Posterior vena cava (tissue), 2 donors: ENCODE results near the gene RAPGEFL1. TPM values are rescaled to one million over a fixed set of nuclear protein-coding genes. Genes with fewer than 3 reads are reported as not detected.
"Not testable (repeated sequence)": the region's sequence is repeated elsewhere in the genome, so short reads cannot be mapped to it uniquely, and the experiment has no call there.

Experiments used
- DNase-seq: peaks from one replicate; pipeline ENCODE4 v3.0.0-alpha.2; 2020; ENCODE audit warnings: low spot score
- intact Hi-C, 2 donors: fragments of 100-400 bp; cut with DNase I; formaldehyde crosslinking; loops; one replicate each; pipeline versions ENCODE4 v1.14.1 to v1.14.2; 2022 to 2023
- total RNA-seq, 2 donors: library from RNA; stranded (reverse); fragmentation: NEBNext Ultra II Directional; extraction: Animal tissue kit (Norgen Biotek cat#: 25700); gene quantifications; one replicate each; pipeline ENCODE4 v1.2.1, GENCODE V29; 2021
- donor health status: DM: yes; HTN: yes; CAD: no.
- donor health status: DM: yes; HTN: yes; CAD: no.

The RAPGEFL1 gene
- total RNA-seq, 2 donors from 2014 or later = 4.5 to 5.2 TPM

DNA sequence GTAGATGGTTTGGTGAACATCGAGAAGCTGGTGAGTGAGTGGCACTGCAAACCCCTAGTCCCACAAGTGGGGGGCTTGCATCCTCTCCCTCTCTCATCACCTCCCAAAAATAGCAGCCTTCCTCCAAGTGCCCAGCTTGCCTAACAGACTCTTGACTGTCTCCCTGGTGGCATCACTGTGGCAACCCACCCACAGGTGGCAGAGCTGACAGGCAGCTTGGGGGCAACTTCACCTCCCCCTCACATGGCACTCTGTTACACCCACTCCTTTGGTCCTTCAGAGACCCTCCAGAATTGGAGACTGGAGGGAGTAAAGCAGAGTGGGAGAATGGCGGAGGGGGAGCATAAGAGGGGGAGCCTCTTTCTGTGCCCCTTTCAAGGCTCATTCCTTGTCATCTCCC lies 15.7 kb downstream of the RAPGEFL1 start:
- intact Hi-C loops = no loop called here
- DNase-seq = no peak

DNA sequence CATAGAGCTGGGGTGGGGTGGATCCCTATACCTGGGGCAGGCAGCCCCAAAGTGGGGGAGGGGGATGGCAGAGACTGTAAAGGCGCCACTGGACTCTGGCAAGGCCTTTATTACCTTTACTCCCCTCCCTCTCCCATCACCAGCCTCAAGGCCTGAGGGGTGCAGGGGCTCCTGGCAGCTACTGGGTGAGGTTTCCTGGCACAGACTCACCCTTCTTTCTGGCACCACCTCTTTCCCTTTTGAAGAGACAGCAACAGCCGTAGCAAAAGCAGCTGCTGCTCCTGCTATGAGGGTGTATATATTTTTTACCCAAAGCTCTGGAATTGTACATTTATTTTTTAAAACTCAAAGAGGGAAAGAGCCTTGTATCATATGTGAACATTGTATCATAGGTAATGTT lies 17.6 kb downstream of the RAPGEFL1 start:
- DNase-seq = no peak
- intact Hi-C loops = no loop called here

DNA sequence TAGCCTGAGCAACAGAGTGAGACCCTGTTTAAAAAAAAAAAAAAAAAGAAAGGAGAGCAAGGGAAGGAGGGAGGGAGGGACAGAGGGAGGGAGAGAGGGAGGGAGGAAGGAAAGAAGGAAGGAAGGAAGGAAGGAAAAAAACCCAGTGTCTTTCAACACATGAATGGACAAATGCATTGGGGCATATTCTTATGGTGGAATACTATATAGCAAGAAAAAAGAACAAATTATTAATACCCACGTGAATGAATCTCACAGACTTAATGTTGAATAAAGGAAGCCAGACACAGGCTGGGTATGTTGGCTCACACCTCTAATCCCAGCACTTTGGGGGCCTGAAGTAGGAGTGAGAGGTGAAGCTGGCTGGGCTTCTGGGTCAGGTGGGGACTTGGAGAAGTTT lies 20.3 kb downstream of the RAPGEFL1 start:
- no peak for DNase-seq
- intact Hi-C loops = no loop called here

DNA sequence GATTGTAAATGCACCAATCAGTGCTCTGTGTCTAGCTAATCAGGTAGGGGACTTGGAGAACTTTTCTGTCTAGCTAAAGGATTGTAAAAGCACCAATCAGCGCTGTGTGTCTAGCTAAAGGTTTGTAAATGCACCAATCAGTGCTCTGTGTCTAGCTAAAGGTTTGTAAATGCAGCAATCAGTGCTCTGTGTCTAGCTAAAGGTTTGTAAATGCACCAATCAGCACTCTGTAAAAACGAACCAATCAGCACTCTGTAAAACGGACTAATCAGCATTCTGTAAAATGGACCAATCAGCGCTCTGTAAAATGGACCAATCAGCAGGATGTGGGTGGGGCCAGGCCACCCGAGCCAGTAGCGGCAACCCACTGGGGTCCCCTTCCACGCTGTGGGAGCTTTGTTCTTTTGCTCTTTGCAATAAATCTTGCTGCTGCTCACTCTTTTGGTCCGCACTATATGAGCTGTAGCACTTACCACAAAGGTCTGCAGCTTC lies 20.7 kb downstream of the RAPGEFL1 start:
- DNase-seq, intact Hi-C loops: not testable (repeated sequence)

DNA sequence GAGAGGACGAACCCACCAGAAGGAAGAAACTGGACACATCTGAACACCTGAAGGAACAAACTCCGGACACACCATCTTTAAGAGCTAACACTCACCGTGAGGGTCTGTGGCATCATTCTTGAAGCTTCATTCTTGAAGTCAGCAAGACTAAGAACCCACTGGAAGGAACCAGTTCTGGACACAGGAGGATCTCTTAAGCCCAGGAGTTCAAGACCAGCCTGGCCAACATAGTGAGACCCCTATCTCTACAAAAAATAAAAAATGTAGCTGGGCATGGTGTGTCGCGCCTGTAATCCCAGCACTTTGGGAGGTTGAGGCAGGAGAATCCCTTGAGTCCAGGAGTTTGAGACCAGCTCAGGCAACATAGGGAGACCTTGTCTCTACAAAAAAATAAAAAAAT lies 21.3 kb downstream of the RAPGEFL1 start:
- intact Hi-C loops = no loop called here
- DNase-seq = no peak

DNA sequence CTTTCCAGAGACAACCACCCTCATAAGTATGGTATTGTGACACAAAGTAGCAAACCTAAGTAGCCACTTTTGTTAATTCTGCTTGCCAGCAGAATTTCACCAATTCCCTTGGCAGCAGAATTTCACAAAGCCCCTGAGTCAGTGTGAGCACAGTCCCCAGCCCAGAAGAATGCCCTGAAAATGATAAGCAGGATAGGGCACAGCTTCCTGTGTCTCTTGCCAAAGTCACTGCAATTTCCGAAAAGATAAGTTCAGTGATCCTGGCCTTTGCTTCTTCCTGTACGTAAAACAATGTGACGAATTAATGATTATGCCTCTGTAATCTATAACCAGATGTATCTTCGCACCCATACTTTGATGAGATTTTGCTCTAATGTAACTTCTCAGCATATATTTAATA lies 25.9 kb downstream of the RAPGEFL1 start:
- no peak for DNase-seq
- intact Hi-C loops = loop anchor here (5.0 kb wide), 2 partner anchors 84 to 89 kb away; partner anchors contain the start of gene CDC6 (in 1 of the 2)

DNA sequence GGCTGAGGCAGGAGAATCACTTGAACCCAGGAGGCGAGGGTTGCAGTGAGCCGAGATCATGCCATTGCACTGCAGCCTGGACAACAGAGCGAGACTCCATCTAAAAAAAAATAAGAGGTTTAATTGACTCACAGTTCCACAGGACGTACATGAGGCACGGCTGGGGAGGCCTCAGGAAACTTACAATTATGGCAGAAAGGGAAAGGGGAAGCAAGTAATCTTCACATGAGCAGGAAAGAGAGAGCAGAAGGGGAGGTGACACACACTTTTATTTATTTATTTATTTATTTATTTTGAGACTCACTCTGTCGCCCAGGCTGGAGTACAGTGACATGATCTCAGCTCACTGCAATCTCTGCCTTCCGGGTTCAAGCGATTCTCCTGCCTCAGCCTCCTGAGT lies 28.9 kb downstream of the RAPGEFL1 start:
- intact Hi-C loops = not testable (repeated sequence)

DNA sequence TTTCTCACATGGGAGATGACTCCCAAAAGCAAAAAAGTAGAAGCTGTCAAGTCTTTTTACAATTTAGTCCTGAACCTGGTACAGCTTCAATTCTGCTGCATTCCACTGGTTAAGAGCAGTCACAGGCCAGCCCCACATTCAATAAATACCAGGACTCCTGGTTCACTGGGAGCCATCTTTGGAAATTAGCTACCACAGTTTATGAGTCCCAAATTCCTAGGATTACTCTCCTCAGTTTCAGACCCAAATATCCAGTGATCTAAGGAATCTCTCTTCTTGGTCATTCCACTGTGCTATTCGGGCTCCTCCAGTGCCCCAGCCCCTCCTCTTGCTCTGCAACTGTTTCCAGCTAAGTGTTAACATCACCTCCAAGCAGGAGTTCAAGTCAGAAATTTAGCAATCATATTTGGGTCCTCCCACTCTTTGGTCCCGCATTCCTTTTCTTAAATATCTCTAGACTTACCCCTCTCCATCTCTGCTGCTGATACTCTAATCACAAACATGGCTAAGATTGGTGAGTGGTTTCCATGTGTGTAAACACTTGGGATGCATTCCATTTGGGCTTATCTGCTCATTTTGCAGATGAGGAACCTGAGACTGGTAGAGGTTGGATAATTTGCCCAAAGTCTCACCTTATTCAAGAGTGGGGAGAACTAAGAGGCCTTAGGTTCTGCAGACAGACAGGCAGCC lies 32.3 kb downstream of the RAPGEFL1 start:
- intact Hi-C loops = loop anchor here (1.0 to 10.0 kb wide), 3 partner anchors 20 to 145 kb away; no protein-coding TSS in a partner anchor

More for the DNA sequence above, 28.9 kb downstream of the RAPGEFL1 start:
- not testable (repeated sequence) for DNase-seq

DNA sequence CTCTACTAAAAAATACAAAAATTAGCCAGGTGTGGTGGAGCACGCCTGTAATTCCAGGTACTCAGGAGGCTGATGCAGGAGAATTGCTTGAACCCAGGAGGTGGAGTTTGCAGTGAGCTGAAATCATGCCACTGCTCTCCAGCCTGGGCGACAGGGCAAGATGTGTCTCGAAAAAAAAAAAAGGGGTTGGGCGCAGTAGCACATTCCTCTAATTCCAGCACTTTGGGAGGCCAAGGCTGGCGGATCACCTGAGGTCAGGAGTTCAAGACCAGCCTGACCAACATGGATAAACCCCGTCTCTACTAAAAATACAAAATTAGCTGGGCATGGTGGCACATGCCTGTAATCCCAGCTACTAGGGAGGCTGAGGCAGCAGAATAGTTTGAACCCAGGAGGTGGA lies 36.6 kb downstream of the RAPGEFL1 start:
- intact Hi-C loops = loop anchor here (10.0 kb wide), 2 partner anchors 61 to 141 kb away; no protein-coding TSS in a partner anchor
- not testable (repeated sequence) for DNase-seq

More for the DNA sequence above, 32.3 kb downstream of the RAPGEFL1 start:
- no peak for DNase-seq

DNA sequence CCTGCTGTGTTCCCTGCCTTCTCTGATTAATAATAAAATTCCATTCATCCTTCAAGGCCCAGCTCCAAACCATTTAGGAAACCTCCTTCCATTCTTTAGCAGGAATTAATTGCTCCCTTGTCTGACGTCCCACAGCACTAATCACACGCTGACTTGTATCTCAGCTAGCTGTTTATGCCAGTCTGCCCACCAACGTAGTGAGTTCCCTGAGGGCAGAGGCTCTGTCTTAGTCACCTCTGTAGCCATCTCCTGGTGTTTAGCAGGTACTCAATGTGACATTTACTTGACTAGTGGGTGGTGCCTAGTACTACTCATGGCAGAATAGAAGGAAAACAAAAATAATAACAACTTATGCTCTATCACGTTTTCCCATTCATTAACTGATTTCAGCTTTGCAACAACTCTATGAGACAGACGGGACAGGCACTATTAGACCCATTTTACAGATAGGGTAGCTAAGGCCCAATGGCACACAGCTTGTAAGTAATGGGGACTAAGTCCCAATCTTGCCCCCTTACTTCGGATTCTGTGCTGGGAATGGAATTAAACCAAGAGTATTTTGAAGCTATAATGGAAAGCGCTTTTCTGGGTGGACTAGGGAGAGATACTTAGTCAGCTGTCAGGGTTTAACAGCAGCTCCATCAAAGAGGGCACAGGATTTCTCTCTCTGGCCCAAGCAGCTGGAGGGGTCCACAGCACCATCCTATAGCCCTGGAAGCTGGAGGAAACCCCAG lies 40.9 kb downstream of the RAPGEFL1 start:
- DNase-seq = no peak
- intact Hi-C loops = loop anchor here (10.0 kb wide), 2 partner anchors 57 to 137 kb away; no protein-coding TSS in a partner anchor

DNA sequence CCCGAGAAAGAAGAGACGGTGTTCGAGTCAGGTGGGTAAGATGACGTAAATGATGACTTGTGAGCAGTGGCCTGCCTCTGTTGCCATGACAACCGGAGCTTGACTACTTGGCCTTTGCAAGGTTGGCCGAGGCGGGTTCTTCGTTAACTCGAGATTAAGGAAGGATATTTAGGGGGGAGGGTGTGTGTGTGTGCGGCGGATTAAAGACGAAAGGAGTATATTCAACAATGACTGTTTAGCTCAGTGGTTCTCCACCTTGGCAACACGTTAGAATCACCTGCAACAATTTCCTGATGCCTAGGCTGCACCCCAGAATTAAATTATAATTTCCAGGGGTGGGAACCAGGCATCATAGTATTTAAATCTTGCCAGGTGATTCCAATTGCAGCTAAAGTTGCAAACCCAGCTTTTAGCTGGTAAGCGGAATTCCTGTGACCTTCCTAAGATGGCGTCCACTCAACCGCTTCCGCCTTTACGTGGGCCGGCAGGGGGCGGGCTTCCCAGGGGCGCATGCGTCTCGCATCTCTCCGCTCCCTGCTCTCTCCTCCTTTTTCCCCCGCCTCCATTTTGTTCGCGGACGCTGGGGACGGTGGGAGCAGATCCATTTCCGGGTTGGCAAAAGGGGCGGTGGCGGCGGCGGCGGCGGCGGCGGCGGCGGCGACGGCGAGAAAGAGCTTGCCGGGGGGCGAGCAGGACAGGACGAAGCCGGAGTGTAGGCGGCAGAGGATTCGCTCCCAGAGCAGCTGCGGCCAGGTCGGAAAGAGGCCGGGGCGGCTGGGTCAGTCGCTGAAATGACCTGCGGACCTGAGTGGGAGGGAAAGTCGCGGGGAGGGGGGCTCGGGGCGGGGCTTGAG lies 41.7 kb downstream of the RAPGEFL1 start, which contains the start of gene WIPF2:
TSS of gene WIPF2 (plus strand) at position 565 of the 854 bp plus-strand sequence. CDS start 37,156 bp downstream, outside the sequence.
- intact Hi-C loops = loop anchor here (10.0 kb wide), 2 partner anchors 56 to 136 kb away; no protein-coding TSS in a partner anchor
- DNase-seq = peak; percentile 99

DNA sequence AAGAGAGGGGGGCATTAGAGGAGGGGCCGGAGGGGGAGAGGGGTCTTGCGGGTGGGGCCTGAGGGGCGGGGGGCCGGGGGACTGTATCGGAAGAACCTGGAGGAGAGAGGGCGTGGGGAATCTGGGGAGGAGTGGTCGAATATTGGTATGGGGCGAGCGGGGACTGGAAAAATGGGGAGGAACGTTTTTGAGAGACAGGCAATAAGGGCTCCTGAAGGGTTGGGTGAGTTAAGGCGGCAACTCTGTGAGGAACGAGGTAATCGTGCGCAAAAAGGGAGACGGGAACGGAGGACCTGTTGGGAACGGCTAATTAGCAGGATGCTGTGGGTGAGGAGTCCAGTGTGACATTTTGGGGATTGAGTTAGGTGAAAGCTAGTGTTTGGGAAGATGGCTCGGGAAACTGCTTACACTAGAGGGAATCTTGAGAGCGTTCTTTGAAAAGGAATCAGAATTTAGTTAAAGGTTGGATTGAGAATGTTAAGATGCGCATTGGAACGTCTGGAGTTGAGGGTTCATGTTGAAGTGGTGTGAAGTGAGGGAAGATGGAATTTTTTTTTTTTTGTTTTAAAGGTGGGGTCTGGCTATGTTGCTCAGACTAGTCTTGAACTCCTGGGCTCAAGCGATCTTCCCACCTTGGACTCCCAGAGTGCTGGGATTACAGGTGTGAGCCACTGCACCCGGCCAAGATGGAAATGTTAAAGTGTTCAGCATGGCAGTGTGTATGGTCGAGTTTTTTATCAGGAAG lies 42.5 kb downstream of the RAPGEFL1 start:
- peak; percentile 74 for DNase-seq
- intact Hi-C loops = loop anchor here (10.0 kb wide), 2 partner anchors 55 to 135 kb away; no protein-coding TSS in a partner anchor

DNA sequence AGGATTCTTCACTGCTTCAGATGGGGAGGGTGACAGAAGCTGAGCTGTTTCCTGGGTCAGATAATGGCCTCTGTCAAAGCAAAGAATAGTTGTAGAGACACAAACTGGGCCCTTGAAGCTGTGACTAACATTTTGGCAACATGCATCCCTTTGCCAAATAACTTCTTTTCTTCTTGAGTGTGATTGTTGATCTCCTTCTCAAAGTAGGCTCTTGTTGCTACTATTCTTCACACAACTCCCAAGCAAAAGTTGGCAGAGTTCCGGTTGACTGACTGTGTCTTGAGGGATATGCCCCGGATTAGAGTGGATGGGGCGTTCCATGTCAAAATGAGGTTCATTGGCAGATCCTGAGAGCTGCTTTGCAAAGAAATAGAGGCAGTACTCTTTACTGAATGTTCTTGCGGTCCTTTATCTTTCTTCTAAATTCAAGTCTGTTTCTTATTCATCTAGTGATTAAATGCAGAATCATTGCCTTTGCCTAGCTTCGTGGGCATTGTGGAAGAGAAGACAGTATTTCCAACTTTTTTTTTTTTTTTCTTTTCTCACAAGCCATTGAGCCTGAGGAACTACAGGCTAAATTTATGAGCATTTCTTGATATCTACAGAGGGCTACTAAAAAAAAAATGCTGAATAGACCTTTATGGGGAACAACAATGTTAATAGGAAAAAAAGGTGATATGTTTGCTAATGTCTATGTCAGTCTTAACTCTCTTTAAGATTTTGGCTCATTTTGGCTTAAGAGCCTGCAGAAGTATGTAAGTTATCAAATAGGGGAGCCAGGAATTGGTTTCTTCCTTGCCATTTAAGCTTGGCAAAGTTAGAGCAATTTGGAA lies 47.7 kb downstream of the RAPGEFL1 start:
- no peak for DNase-seq

DNA sequence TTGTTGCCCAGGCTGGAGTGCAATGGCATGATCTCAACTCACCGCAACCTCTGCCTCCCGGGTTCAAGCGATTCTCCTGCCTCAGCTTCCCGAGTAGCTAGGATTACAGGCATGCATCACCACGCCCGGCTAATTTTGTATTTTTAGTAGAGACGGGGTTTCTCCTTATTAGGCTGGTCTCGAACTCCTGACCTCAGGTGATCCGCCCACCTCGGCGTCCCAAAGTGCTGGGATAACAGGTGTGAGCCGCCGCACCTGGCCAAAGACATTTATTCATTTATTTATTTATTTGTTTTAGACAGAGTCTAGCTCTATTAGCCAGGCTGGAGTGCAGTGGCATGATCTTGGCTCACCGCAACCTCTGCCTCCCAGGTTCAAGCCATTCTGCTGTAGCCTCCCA lies 51.9 kb downstream of the RAPGEFL1 start:
- DNase-seq, intact Hi-C loops: not testable (repeated sequence)

More for the DNA sequence above, 47.7 kb downstream of the RAPGEFL1 start:
- intact Hi-C loops = no loop called here

DNA sequence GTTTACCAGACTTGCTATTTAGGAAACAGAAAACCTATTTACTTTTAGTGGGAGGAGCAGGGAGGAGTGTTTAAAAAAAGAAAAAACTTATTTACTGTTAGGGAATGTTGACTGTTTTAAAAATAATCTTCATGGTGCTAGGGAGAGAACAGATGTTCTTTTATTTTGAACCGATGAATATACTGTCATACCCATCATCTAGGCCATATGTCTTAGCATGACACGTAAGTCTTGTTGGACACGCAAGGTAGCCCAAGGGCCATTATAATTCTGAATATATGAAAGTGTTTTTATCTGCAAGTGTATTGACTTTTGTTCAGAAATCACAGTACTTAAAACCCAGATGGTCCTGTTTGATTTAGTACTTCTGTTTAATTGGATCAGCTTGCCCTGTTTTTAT lies 53.4 kb downstream of the RAPGEFL1 start:
- intact Hi-C loops = no loop called here
- no peak for DNase-seq

DNA sequence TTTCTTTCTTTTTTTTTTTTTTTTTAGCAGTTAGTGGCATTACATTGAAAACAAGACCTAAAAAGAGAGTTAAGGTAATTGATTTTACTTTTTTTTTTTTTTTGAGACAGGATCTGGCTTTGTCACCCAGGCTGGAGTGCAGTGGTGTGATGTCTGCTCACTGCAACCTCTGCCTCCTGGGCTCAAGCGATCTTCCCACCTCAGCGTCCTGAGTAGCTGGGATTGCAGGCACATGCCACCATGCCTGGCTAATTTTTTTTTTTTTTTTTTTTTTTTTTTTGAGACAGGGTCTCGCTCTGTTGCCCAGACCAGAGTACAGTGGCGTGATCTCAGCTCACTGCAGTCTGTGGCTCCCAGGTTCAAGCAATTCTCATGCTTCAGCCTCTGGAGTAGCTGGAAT lies 54.7 kb downstream of the RAPGEFL1 start:
- DNase-seq, intact Hi-C loops: not testable (repeated sequence)

DNA sequence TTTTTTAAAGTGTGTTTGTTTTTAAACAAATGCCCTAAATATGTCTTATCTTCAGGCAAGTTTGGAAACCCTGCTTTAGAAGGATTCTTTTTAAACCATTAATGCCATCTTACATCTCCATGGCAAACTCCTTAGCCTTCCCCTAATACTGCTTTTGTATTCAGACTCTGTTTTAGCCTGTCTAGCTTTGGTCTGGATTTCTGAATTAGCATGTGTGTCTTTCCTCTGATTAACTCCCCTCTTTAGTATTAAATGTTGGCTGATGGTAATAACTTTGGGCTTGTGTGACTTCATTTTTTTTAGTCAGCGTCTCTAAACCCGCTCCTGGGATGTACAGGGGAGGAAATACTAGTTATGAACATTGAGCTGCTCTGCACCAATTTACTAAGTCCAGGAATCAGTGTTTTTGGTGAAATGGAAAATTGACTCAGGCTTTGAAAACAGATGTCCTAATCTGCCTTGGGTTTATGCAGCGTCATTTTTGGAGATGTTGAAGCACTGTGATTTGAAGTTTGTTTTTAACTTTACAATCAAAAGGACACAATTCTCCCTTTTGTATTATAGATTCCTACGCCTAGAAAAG lies 64.1 kb downstream of the RAPGEFL1 start:
- intact Hi-C loops = no loop called here
- DNase-seq = no peak
